Prostate gland (tissue), 2 donors: ENCODE results near the gene KTN1.

Experiments
- POLR2A ChIP-seq: fragments of 450-650 bp; IDR thresholded peaks from one replicate; pipeline ENCODE4 v1.6.1; 2016; ENCODE audit warnings: antibody characterized with exemption, mild to moderate bottlenecking
- TF ChIP-seq, protein P1 (sequence below), 4 experiments: fragments of 200-600 bp in 2 of 4; fragments of 450-650 bp in 2 of 4; sonication (generic) in 2 of 4; IDR thresholded peaks; 1 replicate in 3 of 4; 2 replicates in 1 of 4; pipeline ENCODE4 v1.5.1; 2016 to 2019; ENCODE audit warnings: antibody characterized with exemption in 4 of 4, mild to moderate bottlenecking in 2 of 4, moderate library complexity in 2 of 4

DNA sequence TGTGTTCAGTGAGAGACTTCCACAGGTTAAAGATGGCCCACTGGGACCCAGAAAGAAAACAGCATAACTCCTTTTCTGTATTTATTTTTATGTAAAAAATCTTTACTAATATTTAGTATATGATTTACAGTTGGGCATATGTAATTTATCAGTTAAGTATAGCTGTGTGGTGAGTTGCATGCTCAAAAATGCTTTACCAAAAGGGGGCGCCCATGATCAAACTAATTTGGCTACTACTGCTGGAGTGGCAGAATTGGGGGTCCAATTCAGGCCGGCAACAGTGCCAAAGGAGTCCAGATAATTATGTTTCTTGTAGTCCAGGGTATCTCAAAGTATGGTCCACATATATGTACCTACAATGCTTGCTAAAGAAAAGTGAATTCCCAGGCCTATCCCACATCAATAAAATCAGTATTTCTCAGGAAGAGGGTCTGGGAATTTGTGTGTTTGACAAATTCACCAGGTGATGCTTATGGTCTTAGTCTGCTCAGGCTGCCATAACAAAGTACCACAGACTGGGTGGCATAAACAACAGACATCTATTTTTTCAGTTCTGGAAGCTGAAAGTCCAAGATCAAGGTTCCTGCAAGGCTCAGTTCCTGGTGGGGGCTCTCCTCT lies 152.0 kb downstream of the KTN1 start:
- no peak for TF ChIP-seq POLR2A
- TF ChIP-seq, protein P1, sequence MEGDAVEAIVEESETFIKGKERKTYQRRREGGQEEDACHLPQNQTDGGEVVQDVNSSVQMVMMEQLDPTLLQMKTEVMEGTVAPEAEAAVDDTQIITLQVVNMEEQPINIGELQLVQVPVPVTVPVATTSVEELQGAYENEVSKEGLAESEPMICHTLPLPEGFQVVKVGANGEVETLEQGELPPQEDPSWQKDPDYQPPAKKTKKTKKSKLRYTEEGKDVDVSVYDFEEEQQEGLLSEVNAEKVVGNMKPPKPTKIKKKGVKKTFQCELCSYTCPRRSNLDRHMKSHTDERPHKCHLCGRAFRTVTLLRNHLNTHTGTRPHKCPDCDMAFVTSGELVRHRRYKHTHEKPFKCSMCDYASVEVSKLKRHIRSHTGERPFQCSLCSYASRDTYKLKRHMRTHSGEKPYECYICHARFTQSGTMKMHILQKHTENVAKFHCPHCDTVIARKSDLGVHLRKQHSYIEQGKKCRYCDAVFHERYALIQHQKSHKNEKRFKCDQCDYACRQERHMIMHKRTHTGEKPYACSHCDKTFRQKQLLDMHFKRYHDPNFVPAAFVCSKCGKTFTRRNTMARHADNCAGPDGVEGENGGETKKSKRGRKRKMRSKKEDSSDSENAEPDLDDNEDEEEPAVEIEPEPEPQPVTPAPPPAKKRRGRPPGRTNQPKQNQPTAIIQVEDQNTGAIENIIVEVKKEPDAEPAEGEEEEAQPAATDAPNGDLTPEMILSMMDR (IDR thresholded peaks at IDR 0.05), result peak in 3 of 4 experiments; percentile 41 to 51 (median 42)
